Neutrophil (primary cell): Measurements from ENCODE around the gene ACTR5.

Experiments
- H3K27ac ChIP-seq: fragments of 200-600 bp; sonication (generic); 2 replicates; pipeline ENCODE4 v1.5.1; 2016; ENCODE audit warnings: mild to moderate bottlenecking, moderate library complexity
- H3K27me3 ChIP-seq: fragments of 200-600 bp; sonication (generic); 2 replicates; pipeline ENCODE4 v1.6.0; 2016; ENCODE audit warnings: mild to moderate bottlenecking
- H3K36me3 ChIP-seq: fragments of 200-600 bp; sonication (generic); 2 replicates; pipeline ENCODE4 v1.5.1; 2017
- H3K4me1 ChIP-seq, 2 experiments: fragments of 200-600 bp in 1 of 2; sonication (generic) in 1 of 2; 1 replicate in 1 of 2; 2 replicates in 1 of 2; pipeline versions ENCODE4 v1.5.1 to v1.6.1; 2013 to 2016; ENCODE audit warnings: low read depth in 1 of 2, low read length in 1 of 2, mild to moderate bottlenecking in 1 of 2, moderate library complexity in 1 of 2; ENCODE audit not compliant: control insufficient read depth in 1 of 2, insufficient read depth in 1 of 2
- H3K4me3 ChIP-seq, 2 experiments: fragments of 200-600 bp in 1 of 2; sonication (generic) in 1 of 2; 1 replicate in 1 of 2; 2 replicates in 1 of 2; pipeline ENCODE4 v1.5.1; 2013 to 2016; ENCODE audit warnings: low read depth in 1 of 2, low read length in 1 of 2, mild to moderate bottlenecking in 1 of 2, moderate library complexity in 1 of 2
- H3K9me3 ChIP-seq: fragments of 200-600 bp; sonication (generic); 2 replicates; pipeline ENCODE4 v1.5.1; 2016
- CTCF ChIP-seq: fragments of 200-600 bp; sonication (generic); IDR thresholded peaks from 2 replicates; pipeline ENCODE4 v1.5.1; 2016; ENCODE audit warnings: antibody characterized with exemption

Gene ACTR5

GRCh38 chr20:38725931-38726803, 22.1 kb upstream of the ACTR5 start:
- Histone ChIP-seq H3K27ac (no peak overlapping the region), H3K9me3 (no peaks in the 10 kb centered on the region), H3K4me1 (peaks cover 3 to 13% of the 10 kb centered on the region in 2 experiments), H3K4me3 (no peak overlapping the region), H3K27me3 (peaks cover 100% of the 10 kb centered on the region), H3K36me3 (no peaks in the 10 kb centered on the region)
- TF ChIP-seq CTCF, result no peak

- no peaks in the 10 kb centered on the region for H3K9me3 ChIP-seq
- TF ChIP-seq CTCF, result no peak
- H3K27ac ChIP-seq, result no peak overlapping the region
- no peaks in the 10 kb centered on the region for H3K36me3 ChIP-seq
- H3K4me1 ChIP-seq, result peaks cover 6 to 17% of the 10 kb centered on the region in 2 experiments
- H3K4me3 ChIP-seq, result no peak overlapping the region
- H3K27me3 ChIP-seq, result peaks cover 100% of the 10 kb centered on the region
Observed at GRCh38 chr20:38726804-38727606, 21.3 kb upstream of the ACTR5 start.

- H3K4me3 ChIP-seq, result no peak overlapping the region
- peaks cover 100% of the 10 kb centered on the region for H3K27me3 ChIP-seq
- H3K36me3 ChIP-seq, result no peaks in the 10 kb centered on the region
- H3K9me3 ChIP-seq, result no peaks in the 10 kb centered on the region
- no peak overlapping the region for H3K27ac ChIP-seq
- no peak for TF ChIP-seq CTCF
- H3K4me1 ChIP-seq, result peaks cover 6 to 17% of the 10 kb centered on the region in 2 experiments
Observed at GRCh38 chr20:38727607-38728190, 20.6 kb upstream of the ACTR5 start.

- H3K36me3 ChIP-seq, result no peaks in the 10 kb centered on the region
- no peak for TF ChIP-seq CTCF
- peaks cover 100% of the 10 kb centered on the region for H3K27me3 ChIP-seq
- no peak overlapping the region for H3K27ac ChIP-seq
- no peak overlapping the region for H3K4me3 ChIP-seq
- H3K9me3 ChIP-seq, result no peaks in the 10 kb centered on the region
- peaks cover 6 to 17% of the 10 kb centered on the region in 2 experiments for H3K4me1 ChIP-seq
Observed at GRCh38 chr20:38728191-38728781, 20.0 kb upstream of the ACTR5 start.

- Histone ChIP-seq H3K4me1 (peaks cover 6 to 17% of the 10 kb centered on the region in 2 experiments), H3K27me3 (peaks cover 100% of the 10 kb centered on the region), H3K36me3 (no peaks in the 10 kb centered on the region), H3K4me3 (no peak overlapping the region), H3K9me3 (no peaks in the 10 kb centered on the region), H3K27ac (no peak overlapping the region)
- no peak for TF ChIP-seq CTCF
Observed at GRCh38 chr20:38728911-38729642, 19.2 kb upstream of the ACTR5 start.
